OCI-LY1 (cell line): ENCODE results near the gene PNMA1.
A peak's percentile ranks its signal among the peaks of the same experiment; 100 is the strongest.

Experiments
- H2AFZ ChIP-seq: fragments of 200-600 bp; sonication (generic), shearing (Covaris generic); 2 replicates; pipeline ENCODE4 v1.6.0; 2014; ENCODE audit warnings: antibody characterized with exemption, mild to moderate bottlenecking, low read length
- H3F3A ChIP-seq: fragments of 200-600 bp; sonication (generic), shearing (Covaris generic); 2 replicates; pipeline ENCODE4 v1.6.0; 2014; ENCODE audit warnings: mild to moderate bottlenecking, antibody characterized with exemption, low read length, moderate library complexity; ENCODE audit not compliant: insufficient read depth
- H3K27ac ChIP-seq: fragments of 200-600 bp; sonication (generic); 2 replicates; pipeline ENCODE4 v1.5.1; 2014; ENCODE audit warnings: low read length, mixed run types, mild to moderate bottlenecking, low read depth; ENCODE audit not compliant: poor library complexity, severe bottlenecking
- H3K27me3 ChIP-seq: fragments of 200-600 bp; sonication (generic); 2 replicates; pipeline ENCODE4 v1.6.0; 2014; ENCODE audit warnings: antibody characterized with exemption, mild to moderate bottlenecking, low read length, moderate library complexity; ENCODE audit not compliant: insufficient read depth
- H3K36me3 ChIP-seq: fragments of 200-600 bp; sonication (generic); 2 replicates; pipeline ENCODE4 v1.6.1; 2014; ENCODE audit warnings: mild to moderate bottlenecking, antibody characterized with exemption, low read length, moderate library complexity, mixed read lengths; ENCODE audit not compliant: insufficient read depth
- H3K4me1 ChIP-seq: fragments of 200-600 bp; sonication (generic); 2 replicates; pipeline ENCODE4 v1.5.1; 2014; ENCODE audit warnings: mild to moderate bottlenecking, low read length, moderate library complexity; ENCODE audit not compliant: insufficient read depth, severe bottlenecking
- H3K4me2 ChIP-seq: fragments of 200-600 bp; sonication (generic), shearing (Covaris generic); 2 replicates; pipeline ENCODE4 v1.6.1; 2014; ENCODE audit warnings: low read length
- H3K4me3 ChIP-seq: fragments of 200-600 bp; sonication (generic); 2 replicates; pipeline ENCODE4 v1.5.1; 2014; ENCODE audit warnings: low read length, low read depth, mild to moderate bottlenecking, mixed read lengths; ENCODE audit not compliant: poor library complexity, severe bottlenecking
- H3K79me2 ChIP-seq: fragments of 200-600 bp; shearing (Covaris generic); 2 replicates; pipeline ENCODE4 v1.6.1; 2016; ENCODE audit warnings: mixed run types, low read length, mixed read lengths; ENCODE audit not compliant: insufficient read depth
- H3K9ac ChIP-seq: fragments of 200-600 bp; sonication (generic), shearing (Covaris generic); 2 replicates; pipeline ENCODE4 v1.6.1; 2014; ENCODE audit warnings: mild to moderate bottlenecking, low read length, mixed read lengths
- H3K9me2 ChIP-seq: fragments of 200-600 bp; sonication (generic), shearing (Covaris generic); 2 replicates; pipeline ENCODE4 v1.6.1; 2014; ENCODE audit warnings: low read depth, mild to moderate bottlenecking, low read length, mixed read lengths
- H3K9me3 ChIP-seq: fragments of 200-600 bp; shearing (Covaris generic); 2 replicates; pipeline ENCODE4 v1.6.1; 2014; ENCODE audit warnings: low read length, mixed read lengths
- H4K20me1 ChIP-seq: fragments of 200-600 bp; sonication (generic), shearing (Covaris generic); 2 replicates; pipeline ENCODE4 v1.6.0; 2016; ENCODE audit warnings: mild to moderate bottlenecking, low read length; ENCODE audit not compliant: insufficient read depth
- EZH2 ChIP-seq: fragments of 200-600 bp; sonication (generic), shearing (Covaris generic); IDR thresholded peaks from 2 replicates; pipeline ENCODE4 v1.8.0; 2017; ENCODE audit warnings: borderline replicate concordance, mixed run types, mild to moderate bottlenecking, antibody characterized with exemption, low read length, moderate library complexity, mixed read lengths
- TF ChIP-seq, protein P1 (sequence below): fragments of 200-600 bp; sonication (generic), shearing (Covaris generic); IDR thresholded peaks from 2 replicates; pipeline ENCODE4 v1.5.1; 2017; ENCODE audit warnings: mild to moderate bottlenecking, antibody characterized with exemption, low read length, moderate library complexity, mixed read lengths

PNMA1 gene

DNA sequence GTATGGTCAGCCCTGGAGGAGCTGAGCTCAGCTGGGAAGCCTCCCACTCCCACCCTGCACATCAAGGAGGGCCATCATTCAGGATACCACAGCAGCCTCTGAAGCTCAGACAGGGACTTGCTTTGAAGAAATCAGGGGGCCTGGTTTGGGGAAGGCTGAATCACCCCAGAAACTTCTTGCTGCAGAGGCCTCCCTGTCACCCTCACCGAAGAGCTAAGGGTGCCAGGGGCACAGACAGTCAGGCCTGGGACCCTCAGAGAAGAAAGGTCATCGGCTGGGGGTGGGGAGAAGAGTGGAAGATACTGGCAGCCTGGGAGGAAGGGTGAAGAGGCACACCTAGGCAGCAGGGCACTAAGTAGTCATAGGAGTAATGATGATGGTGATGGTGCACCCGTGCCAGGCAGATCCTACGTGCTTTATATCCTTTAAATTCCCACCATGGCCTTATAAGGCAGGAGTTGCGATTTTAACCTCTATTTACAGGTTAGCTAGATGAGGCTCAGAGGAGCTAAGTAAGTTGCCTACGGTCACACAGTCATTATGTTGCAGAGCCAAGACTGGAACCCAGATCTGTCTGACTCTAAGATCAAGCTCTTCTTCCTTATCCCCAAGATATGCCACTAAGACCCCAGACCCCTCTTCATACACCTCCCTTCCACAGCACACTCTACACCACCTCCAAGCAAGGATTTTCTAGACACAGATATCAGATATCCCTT is 28.5 kb upstream of the PNMA1 start:
- peak overlapping the region; percentile 72 for H3K27ac ChIP-seq
- peaks cover 80% of the 10 kb centered on the region for H3K79me2 ChIP-seq
- H3F3A ChIP-seq: no peaks in the 10 kb centered on the region
- H3K27me3 ChIP-seq: no peaks in the 10 kb centered on the region
- peaks cover 65% of the 10 kb centered on the region for H3K4me1 ChIP-seq
- no peak for TF ChIP-seq EZH2
- TF ChIP-seq, protein P1, sequence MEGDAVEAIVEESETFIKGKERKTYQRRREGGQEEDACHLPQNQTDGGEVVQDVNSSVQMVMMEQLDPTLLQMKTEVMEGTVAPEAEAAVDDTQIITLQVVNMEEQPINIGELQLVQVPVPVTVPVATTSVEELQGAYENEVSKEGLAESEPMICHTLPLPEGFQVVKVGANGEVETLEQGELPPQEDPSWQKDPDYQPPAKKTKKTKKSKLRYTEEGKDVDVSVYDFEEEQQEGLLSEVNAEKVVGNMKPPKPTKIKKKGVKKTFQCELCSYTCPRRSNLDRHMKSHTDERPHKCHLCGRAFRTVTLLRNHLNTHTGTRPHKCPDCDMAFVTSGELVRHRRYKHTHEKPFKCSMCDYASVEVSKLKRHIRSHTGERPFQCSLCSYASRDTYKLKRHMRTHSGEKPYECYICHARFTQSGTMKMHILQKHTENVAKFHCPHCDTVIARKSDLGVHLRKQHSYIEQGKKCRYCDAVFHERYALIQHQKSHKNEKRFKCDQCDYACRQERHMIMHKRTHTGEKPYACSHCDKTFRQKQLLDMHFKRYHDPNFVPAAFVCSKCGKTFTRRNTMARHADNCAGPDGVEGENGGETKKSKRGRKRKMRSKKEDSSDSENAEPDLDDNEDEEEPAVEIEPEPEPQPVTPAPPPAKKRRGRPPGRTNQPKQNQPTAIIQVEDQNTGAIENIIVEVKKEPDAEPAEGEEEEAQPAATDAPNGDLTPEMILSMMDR: no peak
- H3K9me2 ChIP-seq: no peaks in the 10 kb centered on the region
- peaks cover 33% of the 10 kb centered on the region for H3K36me3 ChIP-seq
- peak overlapping the region; percentile 45 for H3K4me2 ChIP-seq
- H2AFZ ChIP-seq: no peak overlapping the region
- peak overlapping the region; percentile 42; the same call in 1 of the 2 replicates for H3K9ac ChIP-seq
- H3K4me3 ChIP-seq: peak overlapping the region; percentile 38
- H3K9me3 ChIP-seq: no peaks in the 10 kb centered on the region
- H4K20me1 ChIP-seq: no peaks in the 10 kb centered on the region

DNA sequence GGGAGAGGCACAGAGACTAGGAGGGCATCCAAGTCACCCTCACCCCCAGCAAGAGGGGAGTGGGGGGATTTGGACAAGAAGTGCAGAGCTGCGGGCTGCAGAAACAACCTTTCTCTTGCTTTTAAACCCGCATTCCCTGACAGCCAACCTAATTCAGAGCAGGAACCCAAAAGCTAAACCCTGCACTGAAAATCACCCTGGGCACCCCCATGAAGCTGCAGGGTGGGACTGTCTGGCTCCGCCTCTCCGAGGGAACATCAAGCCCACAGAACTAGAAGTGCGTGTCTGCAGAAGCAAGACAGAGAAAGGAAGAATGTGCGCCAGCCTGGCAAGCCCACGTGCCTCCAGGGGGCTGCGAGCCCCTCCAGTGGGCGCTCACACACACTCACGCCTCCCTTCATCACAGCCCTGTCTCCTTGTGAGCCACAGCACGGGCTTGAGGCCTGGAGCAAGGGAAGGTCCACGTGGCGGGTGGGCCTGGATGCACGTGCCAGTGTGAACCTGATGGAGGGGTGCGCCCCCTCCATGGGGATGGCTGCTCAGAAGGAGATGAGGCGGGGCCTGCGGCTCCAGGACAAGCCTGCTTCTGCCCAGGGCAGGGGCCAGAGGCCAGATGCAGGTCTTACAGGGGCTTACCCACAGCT is 27.8 kb upstream of the PNMA1 start:
- no peaks in the 10 kb centered on the region for H3K9me2 ChIP-seq
- H2AFZ ChIP-seq: no peak overlapping the region
- H3K4me2 ChIP-seq: peak overlapping the region; percentile 45
- H4K20me1 ChIP-seq: no peaks in the 10 kb centered on the region
- H3K4me1 ChIP-seq: peaks cover 59% of the 10 kb centered on the region
- TF ChIP-seq, protein P1: no peak; the same call in 1 of the 2 replicates
- no peak for TF ChIP-seq EZH2
- peaks cover 73% of the 10 kb centered on the region for H3K79me2 ChIP-seq
- H3K27ac ChIP-seq: peak overlapping the region; percentile 72
- peak overlapping the region; percentile 42; the same call in 1 of the 2 replicates for H3K9ac ChIP-seq
- H3K27me3 ChIP-seq: no peaks in the 10 kb centered on the region
- H3K9me3 ChIP-seq: no peaks in the 10 kb centered on the region
- H3K4me3 ChIP-seq: peak overlapping the region; percentile 38
- H3F3A ChIP-seq: no peaks in the 10 kb centered on the region
- peaks cover 38% of the 10 kb centered on the region for H3K36me3 ChIP-seq

DNA sequence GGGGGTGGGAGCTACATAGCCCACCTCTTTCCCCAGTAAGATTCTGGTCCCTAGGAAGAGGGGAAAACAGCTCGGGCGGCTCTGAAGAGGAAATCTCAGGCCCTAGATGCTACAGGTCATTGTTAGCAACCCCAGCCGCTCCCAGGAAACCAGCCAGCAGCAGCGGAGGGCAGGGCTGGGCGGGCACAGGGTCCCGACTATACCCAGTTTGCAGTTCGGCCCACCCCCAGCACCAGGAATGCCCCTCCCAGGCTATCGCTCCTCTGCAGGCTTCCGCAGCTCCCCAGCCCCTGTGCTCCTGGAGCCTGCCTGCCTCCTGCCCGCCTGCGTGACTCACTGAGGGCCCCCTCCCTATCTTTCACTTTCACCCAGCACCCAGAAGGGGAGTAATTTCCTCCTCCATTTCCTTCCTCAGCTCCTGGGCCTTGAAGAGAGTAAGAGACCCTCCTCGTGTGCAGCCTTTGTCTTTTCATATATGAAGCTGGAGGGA is 27.2 kb upstream of the PNMA1 start:
- Histone ChIP-seq H3K79me2 (peaks cover 67% of the 10 kb centered on the region), H3K9me2 (no peaks in the 10 kb centered on the region), H4K20me1 (no peaks in the 10 kb centered on the region), H2AFZ (no peak overlapping the region), H3K9ac (peak overlapping the region; percentile 42; the same call in 1 of the 2 replicates), H3K27me3 (no peaks in the 10 kb centered on the region), H3K4me1 (peaks cover 53% of the 10 kb centered on the region), H3K4me3 (peak overlapping the region; percentile 38), H3K27ac (peak overlapping the region; percentile 72), H3F3A (no peaks in the 10 kb centered on the region), H3K4me2 (peak overlapping the region; percentile 45), H3K9me3 (no peaks in the 10 kb centered on the region), H3K36me3 (peaks cover 39% of the 10 kb centered on the region)
- TF ChIP-seq, protein P1: no peak
